ENCODE data around the gene FAM107A.

GRCh38 chr3:58622892-58623291 is 45.7 kb upstream of the FAM107A start:
- TF ChIP-seq CTCF (IDR thresholded peaks at IDR 0.05; ENCODE audit: insufficient read depth, low read length) (no peak), GABPA (IDR thresholded peaks at IDR 0.05; ENCODE audit: low read depth) (no peak), POLR2AphosphoS5 (IDR thresholded peaks at IDR 0.05; ENCODE audit: low read depth) (no peak), REST (IDR thresholded peaks at IDR 0.05; ENCODE audit: insufficient replicate concordance, low read depth) (no peak)
